ENCODE data around the gene KLHL22.

DNA sequence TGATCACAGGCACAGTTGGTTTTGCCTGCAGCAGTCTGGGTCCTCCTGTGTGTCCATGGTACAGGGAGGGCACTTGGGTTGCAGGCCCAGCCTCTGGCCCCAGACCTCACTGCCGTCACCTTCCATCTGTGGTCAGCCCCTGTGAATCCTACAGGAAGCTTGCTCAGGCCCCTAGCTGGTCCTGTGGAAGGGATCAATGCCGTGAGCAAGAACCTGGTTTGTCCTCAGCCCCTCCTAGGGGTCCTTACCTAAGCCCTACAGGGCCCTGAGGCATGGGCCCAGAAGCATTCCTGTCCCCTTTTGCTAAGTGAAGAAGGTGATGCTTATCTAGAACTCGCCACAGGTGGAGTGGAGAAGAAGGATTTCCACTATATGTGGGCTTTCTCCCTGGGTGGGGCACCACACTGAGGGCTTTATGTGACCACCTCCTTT lies 41.7 kb upstream of the KLHL22 start:
- TF ChIP-seq, protein P1, sequence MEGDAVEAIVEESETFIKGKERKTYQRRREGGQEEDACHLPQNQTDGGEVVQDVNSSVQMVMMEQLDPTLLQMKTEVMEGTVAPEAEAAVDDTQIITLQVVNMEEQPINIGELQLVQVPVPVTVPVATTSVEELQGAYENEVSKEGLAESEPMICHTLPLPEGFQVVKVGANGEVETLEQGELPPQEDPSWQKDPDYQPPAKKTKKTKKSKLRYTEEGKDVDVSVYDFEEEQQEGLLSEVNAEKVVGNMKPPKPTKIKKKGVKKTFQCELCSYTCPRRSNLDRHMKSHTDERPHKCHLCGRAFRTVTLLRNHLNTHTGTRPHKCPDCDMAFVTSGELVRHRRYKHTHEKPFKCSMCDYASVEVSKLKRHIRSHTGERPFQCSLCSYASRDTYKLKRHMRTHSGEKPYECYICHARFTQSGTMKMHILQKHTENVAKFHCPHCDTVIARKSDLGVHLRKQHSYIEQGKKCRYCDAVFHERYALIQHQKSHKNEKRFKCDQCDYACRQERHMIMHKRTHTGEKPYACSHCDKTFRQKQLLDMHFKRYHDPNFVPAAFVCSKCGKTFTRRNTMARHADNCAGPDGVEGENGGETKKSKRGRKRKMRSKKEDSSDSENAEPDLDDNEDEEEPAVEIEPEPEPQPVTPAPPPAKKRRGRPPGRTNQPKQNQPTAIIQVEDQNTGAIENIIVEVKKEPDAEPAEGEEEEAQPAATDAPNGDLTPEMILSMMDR (IDR thresholded peaks at IDR 0.05 in 4 of 5, conservative IDR thresholded peaks at IDR 0.05 in 1 of 5) = no peak
- no peak for TF ChIP-seq POLR2A (IDR thresholded peaks at IDR 0.05)

All from gastrocnemius medialis (tissue), 4 donors.